Skeletal muscle satellite cell (primary cell): ENCODE measurements around the gene WFDC10B. TPM values are rescaled to one million over a fixed set of nuclear protein-coding genes. Genes with fewer than 3 reads are reported as not detected.
"Not testable (repeated sequence)": the region's sequence is repeated elsewhere in the genome, so short reads cannot be mapped to it uniquely, and the experiment has no call there.

Source experiments
- H3K27me3 ChIP-seq: 2 replicates; pipeline ENCODE4 v1.7.0; 2013; ENCODE audit warnings: low read length; ENCODE audit not compliant: control insufficient read depth, insufficient read depth
- H3K36me3 ChIP-seq: 2 replicates; pipeline ENCODE4 v1.7.0; 2013; ENCODE audit warnings: mild to moderate bottlenecking, control low read depth, low read length; ENCODE audit not compliant: insufficient read depth
- H3K4me1 ChIP-seq: 2 replicates; pipeline ENCODE4 v1.7.0; 2013; ENCODE audit warnings: low read length; ENCODE audit not compliant: control insufficient read depth, insufficient read depth
- H3K4me2 ChIP-seq: 2 replicates; pipeline ENCODE4 v1.7.0; 2013; ENCODE audit warnings: mild to moderate bottlenecking, low read length
- H3K4me3 ChIP-seq: 2 replicates; pipeline ENCODE4 v1.7.0; 2013; ENCODE audit warnings: low read length
- H3K9ac ChIP-seq: 2 replicates; pipeline ENCODE4 v1.7.0; 2013; ENCODE audit warnings: mild to moderate bottlenecking, low read depth, low read length, moderate library complexity
- H3K9me3 ChIP-seq: replicated peaks from 2 replicates; pipeline ENCODE4 v1.7.0; 2013; ENCODE audit warnings: mild to moderate bottlenecking, control low read depth, low read length
- small RNA-seq: library from RNA; depleted of rRNA; stranded (forward); fragments of <200 nt; gene quantifications from one replicate; pipeline ENCODE3, GENCODE V24; 2012

The WFDC10B gene

GRCh38 chr20:45646875-45647274, 57.9 kb downstream of the WFDC10B start:
- H3K4me1 ChIP-seq = no peaks in the 10 kb centered on the region
- peaks cover 4% of the 10 kb centered on the region for H3K27me3 ChIP-seq
- H3K36me3 ChIP-seq = no peaks in the 10 kb centered on the region
- H3K9me3 ChIP-seq = no peaks in the 10 kb centered on the region
- H3K9ac ChIP-seq = no peak overlapping the region
- H3K4me3 ChIP-seq = no peak overlapping the region
- no peak overlapping the region for H3K4me2 ChIP-seq

- H3K4me3 ChIP-seq, H3K9me3 ChIP-seq, H3K27me3 ChIP-seq, H3K9ac ChIP-seq, H3K4me2 ChIP-seq, H3K4me1 ChIP-seq, H3K36me3 ChIP-seq: not testable (repeated sequence)
Measured at GRCh38 chr20:45645869-45646268, 59.0 kb downstream of the WFDC10B start.

- not testable (repeated sequence) for H3K9ac ChIP-seq, H3K9me3 ChIP-seq, H3K4me3 ChIP-seq, H3K4me1 ChIP-seq, H3K36me3 ChIP-seq, H3K4me2 ChIP-seq
- H3K27me3 ChIP-seq = peaks cover 11% of the 10 kb centered on the region
Measured at GRCh38 chr20:45641076-45641475, 63.7 kb downstream of the WFDC10B start.

GRCh38 chr20:45639687-45640086, 65.1 kb downstream of the WFDC10B start:
- Histone ChIP-seq H3K36me3 (no peaks in the 10 kb centered on the region), H3K9ac (no peak overlapping the region), H3K4me1 (no peaks in the 10 kb centered on the region), H3K9me3 (no peaks in the 10 kb centered on the region), H3K27me3 (peaks cover 11% of the 10 kb centered on the region), H3K4me3 (no peak overlapping the region), H3K4me2 (no peak overlapping the region)

GRCh38 chr20:45636513-45636912, 68.3 kb downstream of the WFDC10B start:
- peaks cover 18% of the 10 kb centered on the region for H3K27me3 ChIP-seq
- H3K4me1 ChIP-seq = no peaks in the 10 kb centered on the region
- no peak overlapping the region for H3K4me2 ChIP-seq
- no peak overlapping the region for H3K4me3 ChIP-seq
- no peak overlapping the region for H3K9ac ChIP-seq
- H3K9me3 ChIP-seq = no peaks in the 10 kb centered on the region
- no peaks in the 10 kb centered on the region for H3K36me3 ChIP-seq

Small RNA genes within 50 kb of the gene (small RNA-seq; reads per million reads assigned to genes)
- gene MIR3617 (not detected), gene SPINT5P (not detected)
